DND-41 (cell line): ENCODE results near the gene SLC16A13.
A peak's percentile ranks its signal among the peaks of the same experiment; 100 is the strongest.

ENCODE experiments used
- ATAC-seq: fragments of 200-7000 bp; cut with Tn5 transposase; 3 replicates; pipeline ENCODE4 v1.9.1; 2021; ENCODE audit warnings: low read depth; ENCODE audit not compliant: insufficient read depth
- DNase-seq: peaks from one replicate; pipeline ENCODE4 v3.0.0-alpha.2; 2020
- H2AFZ ChIP-seq: 2 replicates; pipeline ENCODE4 v1.6.0; 2012; ENCODE audit warnings: low read depth, low read length
- H3K27ac ChIP-seq: 2 replicates; pipeline ENCODE4 v1.5.1; 2012; ENCODE audit warnings: low read length, inconsistent platforms
- H3K27me3 ChIP-seq: fragments of 200-600 bp; sonication (generic); 2 replicates; pipeline ENCODE4 v1.6.0; 2012; ENCODE audit warnings: low read length, mild to moderate bottlenecking, inconsistent platforms; ENCODE audit not compliant: insufficient read depth, poor library complexity
- H3K36me3 ChIP-seq: 2 replicates; pipeline ENCODE4 v1.5.1; 2012; ENCODE audit warnings: low read length, inconsistent platforms; ENCODE audit not compliant: insufficient read depth
- H3K4me1 ChIP-seq: 2 replicates; pipeline ENCODE4 v1.5.1; 2012; ENCODE audit warnings: mild to moderate bottlenecking, low read length; ENCODE audit not compliant: insufficient read depth
- H3K4me2 ChIP-seq: 2 replicates; pipeline ENCODE4 v1.6.0; 2012; ENCODE audit warnings: mild to moderate bottlenecking, moderate library complexity, low read length, inconsistent platforms; ENCODE audit not compliant: insufficient read depth
- H3K4me3 ChIP-seq, 2 experiments: fragments of 200-600 bp in 1 of 2; shearing (Covaris generic) in 1 of 2; 2 replicates each; pipeline ENCODE4 v1.5.1; 2012 to 2016; ENCODE audit warnings: inconsistent platforms in 2 of 2, low read length in 2 of 2, mild to moderate bottlenecking in 2 of 2, low read depth in 1 of 2, moderate library complexity in 1 of 2
- H3K79me2 ChIP-seq: 2 replicates; pipeline ENCODE4 v1.6.0; 2012; ENCODE audit warnings: low read length, inconsistent platforms; ENCODE audit not compliant: insufficient read depth
- H3K9ac ChIP-seq: 2 replicates; pipeline ENCODE4 v1.6.0; 2012; ENCODE audit warnings: low read depth, mild to moderate bottlenecking, inconsistent platforms, low read length, moderate library complexity
- H3K9me3 ChIP-seq: 2 replicates; pipeline ENCODE4 v1.5.1; 2012; ENCODE audit warnings: low read length, moderate library complexity, mild to moderate bottlenecking, inconsistent platforms; ENCODE audit not compliant: insufficient read depth, severe bottlenecking
- H4K20me1 ChIP-seq: 2 replicates; pipeline ENCODE4 v1.6.0; 2012; ENCODE audit warnings: low read length; ENCODE audit not compliant: insufficient read depth
- CTCF ChIP-seq: IDR thresholded peaks from 2 replicates; pipeline ENCODE4 v1.5.1; 2012; ENCODE audit warnings: borderline replicate concordance, low read length, moderate library complexity, mild to moderate bottlenecking; ENCODE audit not compliant: poor library complexity, severe bottlenecking; ENCODE audit errors: extremely low read depth
- EZH2 ChIP-seq: IDR thresholded peaks from 3 replicates; pipeline ENCODE4 v1.6.1; 2012; ENCODE audit warnings: borderline replicate concordance, low read depth, mild to moderate bottlenecking, moderate library complexity, low read length, inconsistent platforms; ENCODE audit not compliant: severe bottlenecking

Gene SLC16A13

GRCh38 chr17:7001318-7001961 is 34.4 kb upstream of the SLC16A13 start:
- TF ChIP-seq EZH2 (no peak), CTCF (peak; percentile 47)
- Histone ChIP-seq H3K4me2 (no peak overlapping the region), H3K27me3 (no peaks in the 10 kb centered on the region), H4K20me1 (peaks cover 9% of the 10 kb centered on the region; the same call in 1 of the 2 replicates), H3K9me3 (no peaks in the 10 kb centered on the region), H3K4me3 (no peak overlapping the region), H2AFZ (no peak overlapping the region), H3K4me1 (no peaks in the 10 kb centered on the region), H3K79me2 (peaks cover 13% of the 10 kb centered on the region; the same call in 1 of the 2 replicates), H3K36me3 (peaks cover 59% of the 10 kb centered on the region), H3K27ac (no peak overlapping the region), H3K9ac (no peak overlapping the region)
- peak; percentile 41 for DNase-seq
- no peak for ATAC-seq

DNA sequence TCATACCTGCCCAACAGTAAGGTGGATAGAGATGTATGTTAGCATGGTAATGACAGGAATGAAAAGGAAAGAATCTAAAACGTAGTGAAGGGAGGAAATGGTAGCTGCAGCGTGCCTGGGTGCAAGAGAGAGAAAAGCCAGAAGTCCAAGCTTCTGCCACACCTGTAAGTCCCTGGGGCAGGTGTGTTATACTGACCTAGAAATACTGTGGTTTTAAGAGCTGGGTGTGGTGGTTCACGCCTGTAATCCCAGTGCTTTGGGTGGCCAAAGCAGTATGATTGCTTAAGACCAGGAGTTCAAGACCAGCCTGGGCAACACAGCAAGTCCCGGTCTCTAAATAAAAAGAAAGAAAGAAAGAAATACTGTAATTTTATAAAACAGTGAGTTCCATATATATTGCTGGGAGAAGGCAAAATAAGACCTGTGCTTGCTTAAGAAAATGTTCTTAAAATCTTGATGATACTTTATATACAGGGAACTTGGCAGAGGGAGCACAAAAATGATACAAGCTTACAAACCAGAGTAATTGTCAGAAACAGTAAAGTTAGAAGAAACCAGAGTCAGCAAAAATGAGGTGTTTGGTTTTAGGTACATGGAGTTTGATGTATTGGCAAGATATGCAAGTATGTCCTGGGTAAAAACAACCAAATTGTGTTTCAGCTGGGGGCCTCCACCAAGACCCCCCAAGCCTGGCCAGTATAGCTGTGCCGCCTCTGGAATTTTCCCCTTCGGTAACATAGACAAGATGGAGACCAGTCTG is 33.3 kb upstream of the SLC16A13 start:
- TF ChIP-seq EZH2, result no peak
- TF ChIP-seq CTCF, result no peak
- no peaks in the 10 kb centered on the region for H3K9me3 ChIP-seq
- H4K20me1 ChIP-seq, result peaks cover 12% of the 10 kb centered on the region; the same call in 1 of the 2 replicates
- H3K9ac ChIP-seq, result no peak overlapping the region
- no peaks in the 10 kb centered on the region for H3K4me1 ChIP-seq
- H3K79me2 ChIP-seq, result peaks cover 21% of the 10 kb centered on the region; the same call in 1 of the 2 replicates
- no peak overlapping the region for H3K4me3 ChIP-seq
- no peaks in the 10 kb centered on the region for H3K27me3 ChIP-seq
- no peak for DNase-seq
- peaks cover 50% of the 10 kb centered on the region for H3K36me3 ChIP-seq
- no peak overlapping the region for H2AFZ ChIP-seq
- ATAC-seq, result no peak
- H3K27ac ChIP-seq, result no peak overlapping the region
- H3K4me2 ChIP-seq, result no peak overlapping the region

DNA sequence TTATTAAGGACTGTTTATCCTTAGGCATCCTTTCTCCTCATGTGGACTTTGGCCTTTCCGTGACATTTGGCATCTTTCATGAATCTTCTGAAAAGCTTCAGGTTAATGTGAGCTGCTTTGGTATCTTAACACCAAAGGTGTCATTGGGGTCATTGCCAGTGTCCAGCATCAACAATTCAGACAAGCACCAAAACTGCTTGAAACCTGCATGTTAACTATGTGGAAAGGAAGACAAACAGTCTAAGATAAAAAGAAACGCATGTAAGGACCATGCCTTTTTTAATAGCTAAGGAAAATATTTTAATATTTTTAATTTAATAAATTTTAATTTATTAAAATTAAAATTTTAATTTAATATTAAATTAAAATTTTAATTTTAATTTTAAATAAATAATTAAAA is 32.1 kb upstream of the SLC16A13 start:
- Histone ChIP-seq H3K4me3 (no peak overlapping the region), H3K9ac (no peak overlapping the region), H3K4me1 (no peaks in the 10 kb centered on the region), H3K9me3 (no peaks in the 10 kb centered on the region), H4K20me1 (peaks cover 12% of the 10 kb centered on the region; the same call in 1 of the 2 replicates), H3K4me2 (no peak overlapping the region), H3K79me2 (peaks cover 30% of the 10 kb centered on the region; the same call in 1 of the 2 replicates), H3K27me3 (no peaks in the 10 kb centered on the region), H2AFZ (no peak overlapping the region), H3K27ac (no peak overlapping the region), H3K36me3 (peaks cover 48% of the 10 kb centered on the region)
- no peak for DNase-seq
- no peak for ATAC-seq
- no peak for TF ChIP-seq CTCF
- no peak for TF ChIP-seq EZH2
